ENCODE data around the gene SPG7.
"Not testable (repeated sequence)": the region's sequence is repeated elsewhere in the genome, so short reads cannot be mapped to it uniquely, and the experiment has no call there.

The SPG7 gene

DNA sequence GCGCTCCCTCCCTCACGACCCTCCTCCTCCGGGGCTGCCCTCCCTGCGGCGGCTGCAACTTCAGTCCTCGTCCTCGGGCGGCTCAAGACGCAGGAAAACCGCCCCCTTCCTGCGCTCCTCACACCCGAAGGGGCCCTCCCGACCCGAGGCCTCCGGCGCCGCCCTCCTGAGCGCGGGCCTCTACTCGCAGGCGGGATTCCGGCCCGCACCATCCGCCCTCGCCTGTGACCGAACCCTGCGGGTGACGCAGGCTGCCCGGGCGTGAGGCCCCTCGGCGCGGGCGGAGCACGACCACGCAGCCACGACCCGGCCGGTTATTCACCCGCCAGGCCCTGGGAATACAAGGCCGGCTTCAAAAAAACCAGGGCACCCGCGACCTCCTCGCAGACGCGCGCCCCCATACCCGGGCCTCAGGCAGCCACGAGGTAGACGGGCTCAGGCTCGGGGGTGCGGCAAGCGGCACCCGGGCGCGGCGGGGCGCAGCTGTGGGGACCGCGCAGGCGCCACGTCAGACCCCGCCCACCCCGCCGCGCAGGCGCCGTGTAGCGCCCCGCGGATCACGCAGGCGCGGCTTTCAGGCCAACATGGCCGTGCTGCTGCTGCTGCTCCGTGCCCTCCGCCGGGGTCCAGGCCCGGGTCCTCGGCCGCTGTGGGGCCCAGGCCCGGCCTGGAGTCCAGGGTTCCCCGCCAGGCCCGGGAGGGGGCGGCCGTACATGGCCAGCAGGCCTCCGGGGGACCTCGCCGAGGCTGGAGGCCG lies at the start of gene SPG7:
Gene SPG7 (plus strand): TSS at position 570 of the 757 bp plus-strand sequence. CDS start 15 bp downstream, at position 585.
- in situ Hi-C loops (cut with MboI; ENCODE audit: low sequenced_read_pairs) = no loop called here

DNA sequence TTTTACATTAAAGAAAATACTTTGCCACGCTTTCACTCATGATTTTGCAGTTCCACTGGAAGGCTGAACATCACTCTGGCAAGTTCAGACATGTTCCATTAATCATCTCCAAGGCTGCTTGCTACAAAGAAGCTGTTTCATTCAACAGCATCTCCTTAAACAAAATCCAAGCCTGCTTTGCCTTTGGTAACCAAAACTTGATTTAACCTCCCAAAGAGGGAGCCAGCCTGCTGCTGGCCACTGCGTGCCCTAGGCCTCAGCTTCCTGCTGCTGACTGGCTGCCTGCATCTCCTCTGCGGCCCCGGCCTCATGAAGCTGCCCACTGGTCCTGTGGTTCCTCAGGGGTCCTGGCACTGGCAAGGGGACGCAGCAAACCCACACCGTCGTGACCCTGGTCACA lies 49.7 kb upstream of the SPG7 start:
- in situ Hi-C loops (cut with MboI; ENCODE audit: low sequenced_read_pairs) = no loop called here

DNA sequence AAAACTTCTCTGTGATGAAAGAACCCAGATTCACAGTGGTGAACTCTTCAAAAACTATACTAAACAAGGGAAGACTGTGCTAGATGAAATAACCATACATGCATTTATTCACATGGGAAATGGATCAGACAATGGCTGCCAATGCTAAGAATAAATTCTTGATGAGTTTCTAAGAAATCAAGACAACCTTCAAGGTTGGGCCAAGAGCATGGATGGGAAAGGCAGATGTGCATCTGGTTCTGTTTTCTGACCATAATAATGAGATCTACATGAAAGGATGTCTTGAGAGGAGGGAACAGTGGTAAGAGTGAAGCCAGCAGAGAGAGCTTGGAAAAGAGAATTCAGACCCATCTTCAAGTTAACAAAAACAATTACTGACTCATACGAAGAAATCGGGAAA lies 49.2 kb upstream of the SPG7 start:
- in situ Hi-C loops (cut with MboI; ENCODE audit: low sequenced_read_pairs) = no loop called here

DNA sequence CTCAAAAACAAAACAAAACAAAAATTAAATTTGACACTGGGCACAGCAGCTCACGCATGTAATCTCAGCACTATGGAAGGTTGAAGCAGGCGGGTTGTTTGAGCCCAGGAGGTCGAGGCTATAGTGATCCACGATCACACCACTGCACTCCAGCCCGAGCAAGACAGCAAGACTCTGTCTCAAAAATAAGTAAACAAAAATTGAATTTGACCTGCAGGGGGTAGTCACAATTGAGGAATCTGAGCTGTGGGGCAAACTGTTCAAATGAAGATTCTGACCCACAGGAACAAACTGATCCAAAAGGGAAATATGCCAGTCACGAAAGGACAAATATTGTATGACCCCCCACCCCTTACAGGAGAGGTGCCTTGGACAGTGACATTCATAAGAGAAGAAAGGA lies 47.6 kb upstream of the SPG7 start:
- in situ Hi-C loops (cut with MboI; ENCODE audit: low sequenced_read_pairs) = no loop called here

DNA sequence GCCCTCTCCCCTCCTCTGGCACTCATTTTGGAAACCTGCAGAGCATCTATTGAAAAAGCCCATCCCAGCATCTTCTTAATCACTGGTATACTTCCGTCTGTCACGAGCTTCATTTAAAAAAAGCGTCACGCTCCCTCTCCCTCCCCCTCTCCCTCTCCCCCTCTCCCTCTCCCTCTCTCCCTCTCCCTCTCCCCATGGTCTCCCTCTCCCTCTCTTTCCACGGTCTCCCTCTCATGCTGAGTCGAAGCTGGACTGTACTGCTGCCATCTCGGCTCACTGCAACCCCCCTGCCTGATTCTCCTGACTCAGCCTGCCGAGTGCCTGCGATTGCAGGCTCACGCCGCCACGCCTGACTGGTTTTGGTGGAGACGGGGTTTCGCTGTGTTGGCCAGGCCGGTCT lies 46.3 kb upstream of the SPG7 start:
- in situ Hi-C loops (cut with MboI; ENCODE audit: low sequenced_read_pairs) = not testable (repeated sequence)

DNA sequence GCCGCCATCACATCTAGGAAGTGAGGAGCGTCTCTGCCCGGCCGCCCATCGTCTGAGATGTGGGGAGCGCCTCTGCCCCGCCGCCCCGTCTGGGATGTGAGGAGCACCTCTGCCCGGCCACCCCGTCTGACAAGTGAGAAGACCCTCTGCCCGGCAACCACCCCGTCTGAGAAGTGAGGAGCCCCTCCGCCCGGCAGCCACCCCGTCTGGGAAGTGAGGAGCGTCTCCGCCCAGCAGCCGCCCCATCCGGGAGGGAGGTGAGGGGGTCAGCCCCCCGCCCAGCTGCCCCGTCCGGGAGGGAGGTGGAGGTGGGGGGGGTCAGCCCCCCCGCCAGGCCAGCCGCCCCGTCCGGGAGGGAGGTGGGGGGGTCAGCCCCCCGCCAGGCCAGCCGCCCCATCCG lies 45.6 kb upstream of the SPG7 start:
- in situ Hi-C loops (cut with MboI; ENCODE audit: low sequenced_read_pairs) = not testable (repeated sequence)

DNA sequence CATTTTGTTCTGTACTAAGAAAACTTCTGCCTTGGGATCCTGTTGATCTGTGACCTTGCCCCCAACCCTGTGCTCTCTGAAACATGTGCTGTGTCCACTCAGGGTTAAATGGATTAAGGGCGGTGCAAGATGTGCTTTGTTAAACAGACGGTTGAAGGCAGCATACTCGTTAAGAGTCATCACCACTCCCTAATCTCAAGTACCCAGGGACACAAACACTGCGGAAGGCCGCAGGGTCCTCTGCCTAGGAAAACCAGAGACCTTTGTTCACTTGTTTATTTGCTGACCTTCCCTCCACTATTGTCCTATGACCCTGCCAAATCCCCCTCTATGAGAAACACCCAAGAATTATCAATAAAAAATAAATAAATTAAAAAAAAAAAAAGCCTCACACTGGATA lies 44.9 kb upstream of the SPG7 start:
- in situ Hi-C loops (cut with MboI; ENCODE audit: low sequenced_read_pairs) = not testable (repeated sequence)

DNA sequence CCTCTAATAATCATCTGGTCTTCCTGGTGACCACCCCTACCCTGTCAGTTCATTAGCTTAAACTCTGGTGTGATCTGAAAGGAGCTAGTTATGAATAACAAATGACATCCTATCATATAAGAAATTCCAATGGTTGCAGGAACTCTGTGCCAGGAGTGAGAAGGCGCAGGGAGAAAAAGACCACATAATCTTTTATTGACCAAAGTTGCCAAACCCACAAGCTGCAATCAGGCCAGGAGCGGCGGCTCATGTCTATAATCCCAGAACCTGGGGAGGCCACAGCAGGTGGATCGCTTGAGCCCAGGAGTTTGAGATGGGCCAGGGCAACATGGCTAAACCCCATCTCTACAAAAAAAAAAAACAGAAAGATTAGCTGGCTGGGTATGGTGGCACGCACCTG lies 41.3 kb upstream of the SPG7 start:
- in situ Hi-C loops (cut with MboI; ENCODE audit: low sequenced_read_pairs) = no loop called here

DNA sequence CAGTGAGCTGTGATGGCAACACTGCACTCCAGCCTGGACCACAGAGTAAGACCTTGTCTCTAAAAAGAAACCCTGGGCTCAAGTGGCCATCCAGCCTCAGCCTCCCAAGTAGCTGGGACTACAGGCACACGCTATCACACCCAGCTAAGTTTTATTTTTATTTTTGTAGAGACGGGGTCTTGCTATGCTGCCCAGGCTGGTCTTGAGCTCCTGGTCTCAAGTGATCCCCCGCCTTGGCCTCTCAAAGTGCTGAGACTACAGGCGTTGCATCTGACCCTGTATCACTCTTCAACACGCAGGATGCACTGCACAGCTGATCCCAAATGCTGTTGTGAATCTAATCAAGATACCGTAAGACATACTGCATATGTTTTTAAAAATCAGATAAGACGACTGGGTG lies 40.8 kb upstream of the SPG7 start:
- in situ Hi-C loops (cut with MboI; ENCODE audit: low sequenced_read_pairs) = no loop called here

DNA sequence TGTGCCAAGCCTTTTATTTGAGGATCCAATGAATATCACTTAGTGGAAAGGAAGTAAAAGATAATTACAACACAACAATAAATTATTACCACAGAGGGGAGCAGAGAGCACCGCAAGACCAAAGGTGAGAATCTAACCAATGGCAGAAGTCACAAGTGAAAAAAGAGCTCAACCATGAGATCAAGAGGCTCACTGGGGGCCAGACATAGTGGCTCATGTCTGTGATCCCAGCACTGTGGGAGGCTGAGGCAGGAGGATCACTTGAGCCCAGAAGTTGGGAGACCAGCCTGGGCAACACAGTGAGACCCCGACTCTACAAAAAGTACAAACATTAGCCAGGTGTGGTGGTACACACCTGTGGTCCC lies 35.5 kb upstream of the SPG7 start:
- in situ Hi-C loops (cut with MboI; ENCODE audit: low sequenced_read_pairs) = no loop called here

DNA sequence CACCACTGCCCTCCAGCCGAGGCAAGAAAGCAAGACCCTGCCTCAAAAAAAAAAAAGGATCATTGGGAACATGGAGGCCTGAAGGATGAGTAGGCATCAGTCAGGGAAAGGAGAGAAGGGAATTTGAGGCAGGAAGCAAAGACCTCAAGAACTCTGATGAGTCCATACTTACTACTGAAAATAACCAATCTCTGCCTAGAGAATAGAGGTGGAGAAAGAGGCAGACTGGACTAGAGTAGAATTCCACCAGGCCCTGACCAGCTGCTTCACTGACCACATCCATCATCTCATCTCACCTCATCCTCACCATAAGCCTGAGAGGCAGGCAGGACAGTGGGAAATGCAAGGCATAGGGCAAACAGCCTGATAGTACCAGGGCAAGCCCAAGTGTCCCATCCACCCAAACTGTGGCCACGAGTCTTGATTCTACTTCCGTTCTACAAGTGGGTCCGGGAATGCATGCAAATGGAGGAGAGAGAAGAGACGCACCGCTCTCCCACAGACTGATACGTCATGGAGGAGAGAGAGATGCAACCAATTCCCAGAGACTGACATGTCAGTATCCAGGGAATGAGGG lies 35.0 kb upstream of the SPG7 start:
- in situ Hi-C loops (cut with MboI; ENCODE audit: low sequenced_read_pairs) = no loop called here

DNA sequence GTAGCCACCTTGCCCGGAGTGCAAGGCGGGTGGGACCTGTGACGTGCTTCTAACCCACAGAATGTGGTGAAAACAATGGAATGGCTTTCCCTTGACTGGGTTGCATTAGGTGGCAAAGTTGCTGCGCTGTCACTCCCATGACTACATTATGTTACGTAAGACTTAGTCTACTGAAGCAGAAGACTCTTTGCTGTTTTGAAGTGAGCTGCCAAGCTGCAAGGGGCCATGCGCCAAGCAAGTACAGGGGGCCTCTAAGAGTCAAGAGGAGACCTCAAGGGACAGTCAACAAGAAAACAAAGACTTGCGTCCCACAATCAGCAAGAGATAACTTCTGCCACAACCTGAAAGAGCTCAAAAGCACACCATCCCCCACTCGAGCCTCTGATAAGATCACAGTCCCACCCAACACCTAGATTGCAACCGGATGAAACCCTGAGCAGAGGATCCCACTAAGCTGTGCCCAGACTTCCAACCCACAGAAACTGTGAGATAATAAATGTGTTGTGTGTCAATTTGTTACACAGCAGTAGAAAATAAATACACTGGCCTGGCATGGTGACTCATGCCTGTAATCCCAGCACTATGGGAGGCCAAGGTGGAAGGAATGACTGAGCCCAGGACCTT lies 34.3 kb upstream of the SPG7 start:
- in situ Hi-C loops (cut with MboI; ENCODE audit: low sequenced_read_pairs) = no loop called here

DNA sequence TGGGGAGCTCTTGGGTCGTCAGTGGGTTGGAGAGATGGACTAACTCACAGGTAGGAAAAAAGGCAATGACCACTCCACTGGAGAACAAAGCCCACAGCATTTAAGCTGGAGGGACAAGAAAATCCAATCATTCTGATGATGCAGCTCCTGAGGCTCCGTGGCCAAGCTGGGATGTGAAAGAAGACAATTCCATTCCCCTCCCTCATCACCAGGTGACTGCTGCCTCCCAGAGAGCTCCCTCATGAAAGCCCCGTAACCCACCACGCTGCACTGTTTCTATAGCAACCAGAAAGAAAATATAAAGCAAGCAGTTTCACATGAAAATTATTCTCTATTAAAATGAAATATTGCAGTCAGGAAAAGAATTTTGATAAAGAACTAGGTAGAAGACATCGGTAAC lies 33.1 kb upstream of the SPG7 start:
- in situ Hi-C loops (cut with MboI; ENCODE audit: low sequenced_read_pairs) = no loop called here

DNA sequence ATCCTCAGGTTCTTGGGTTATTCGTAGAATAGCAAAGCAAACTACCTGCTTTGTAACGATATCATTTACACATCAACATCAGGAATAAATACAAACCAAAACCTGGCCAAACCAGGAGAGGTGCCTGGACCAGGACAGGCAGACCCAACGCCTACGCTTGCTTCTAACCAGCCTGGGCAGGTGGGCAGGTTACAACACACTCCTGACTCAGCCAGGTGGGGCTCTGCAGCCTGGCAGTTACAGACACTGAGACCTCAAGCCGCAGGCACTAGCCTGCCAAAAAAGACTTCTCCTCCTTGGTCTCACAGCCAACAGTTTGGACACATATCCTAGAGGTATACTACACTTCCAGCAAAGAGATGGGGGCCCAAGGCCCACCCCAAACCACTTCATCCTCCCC lies 31.8 kb upstream of the SPG7 start:
- in situ Hi-C loops (cut with MboI; ENCODE audit: low sequenced_read_pairs) = no loop called here

DNA sequence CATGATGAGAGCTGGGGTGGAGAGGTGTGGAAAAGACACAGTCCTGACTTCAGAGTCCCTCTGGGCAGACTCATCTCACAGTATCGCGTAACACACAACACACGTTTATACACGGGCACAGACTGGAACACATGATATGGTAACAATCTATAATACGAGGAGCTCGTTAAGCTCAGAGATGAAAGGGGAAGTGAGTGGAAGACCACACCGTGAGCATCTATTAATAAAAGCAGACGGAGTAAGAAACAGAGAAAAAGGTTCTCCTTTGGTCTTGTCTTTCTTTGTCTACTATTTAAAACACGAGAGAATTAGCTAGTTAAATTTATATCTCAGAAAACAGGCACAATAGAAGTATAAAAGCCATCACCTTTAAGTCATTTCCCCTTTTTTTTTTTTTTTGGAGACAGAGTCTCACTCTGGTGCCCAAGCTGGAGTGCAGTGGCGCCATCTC lies 31.4 kb upstream of the SPG7 start:
- in situ Hi-C loops (cut with MboI; ENCODE audit: low sequenced_read_pairs) = no loop called here

DNA sequence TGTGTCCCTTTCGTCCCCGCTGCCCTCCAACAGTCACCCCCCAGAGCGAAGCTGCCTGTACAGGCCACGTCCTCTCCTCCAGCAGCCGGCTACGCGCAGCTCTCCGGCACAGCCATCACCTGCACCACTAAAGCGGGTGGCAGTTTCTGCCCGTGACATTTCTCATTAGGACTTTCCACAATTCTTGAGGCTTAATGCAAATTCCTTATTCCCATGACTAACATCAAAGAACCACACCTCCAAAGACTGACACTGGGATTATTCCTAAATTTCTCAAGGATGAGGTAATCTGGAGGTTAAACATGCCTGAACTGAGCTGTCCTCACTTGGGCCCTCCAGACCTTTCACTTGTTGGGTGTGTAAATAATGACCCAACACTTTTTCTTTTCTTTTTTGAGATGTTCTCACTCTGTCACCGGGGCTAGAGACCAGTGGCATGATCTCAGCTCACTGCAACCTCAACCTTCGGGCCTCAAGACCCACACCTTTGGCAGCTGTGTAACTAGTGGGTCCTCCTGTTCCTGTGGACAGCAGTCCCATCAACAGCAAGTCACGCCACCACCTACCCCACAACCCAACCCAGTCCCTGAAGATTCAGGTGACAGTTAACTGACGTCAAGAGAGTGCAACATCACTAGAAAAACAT lies 29.5 kb upstream of the SPG7 start:
- in situ Hi-C loops (cut with MboI; ENCODE audit: low sequenced_read_pairs) = no loop called here

DNA sequence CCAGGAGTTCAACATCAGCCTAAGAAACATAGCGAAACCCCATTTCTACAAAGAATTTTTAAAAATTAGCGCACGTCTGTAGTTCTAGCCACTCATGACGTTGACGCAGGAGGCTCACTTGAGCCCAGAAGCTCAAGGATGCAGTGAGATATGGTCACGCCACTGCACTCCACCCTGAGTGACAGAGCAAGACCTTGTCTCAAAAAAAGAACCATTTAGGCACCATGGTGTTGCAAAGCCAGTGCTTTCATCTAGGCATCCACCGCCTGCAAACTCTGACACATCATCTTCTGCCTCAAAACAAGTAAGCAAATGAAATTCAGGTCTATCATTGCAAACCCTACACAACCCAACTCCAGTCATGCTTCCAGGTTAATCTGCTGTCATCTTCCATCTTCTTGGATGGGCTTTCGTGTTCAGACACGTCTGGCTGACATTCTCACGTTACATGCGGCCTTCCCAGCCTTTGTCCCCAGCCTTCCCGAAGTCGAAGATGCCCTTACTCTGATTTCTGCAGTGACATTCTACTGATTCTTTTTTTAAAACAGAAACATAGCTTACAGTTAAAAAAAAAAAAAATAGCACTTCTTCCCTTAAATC lies 26.7 kb upstream of the SPG7 start:
- in situ Hi-C loops (cut with MboI; ENCODE audit: low sequenced_read_pairs) = no loop called here

DNA sequence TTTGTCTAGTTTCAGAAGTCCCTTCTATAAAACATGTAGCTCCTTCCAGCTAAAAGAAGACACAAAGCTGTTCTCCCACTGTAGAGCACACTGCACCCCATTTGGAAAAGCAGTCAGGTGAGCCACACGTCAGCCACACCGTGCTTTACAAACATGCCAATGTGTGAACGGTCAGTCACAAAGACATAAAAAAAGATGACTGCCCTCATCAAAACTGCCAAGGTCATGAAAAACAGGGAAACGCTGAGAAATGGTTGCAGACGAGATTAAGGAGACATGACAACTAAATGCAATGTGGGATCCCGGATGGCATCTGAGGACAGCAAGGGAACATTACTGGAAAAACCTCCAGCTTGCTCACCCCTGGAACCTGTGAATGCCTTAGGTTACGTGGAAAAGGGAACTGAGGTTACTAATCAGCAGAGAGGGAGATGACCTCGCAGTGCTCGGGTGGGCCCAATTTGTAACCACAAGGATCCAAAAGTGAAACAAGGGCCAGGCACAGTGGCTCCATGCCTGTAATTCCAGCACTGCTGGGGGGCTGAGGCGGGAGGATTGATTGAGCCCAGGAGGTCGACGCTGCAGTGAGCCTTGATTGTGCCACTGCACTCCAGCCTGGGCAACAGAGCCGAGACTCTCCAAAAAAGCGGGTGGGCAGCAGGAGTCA lies 25.9 kb upstream of the SPG7 start:
- in situ Hi-C loops (cut with MboI; ENCODE audit: low sequenced_read_pairs) = no loop called here

DNA sequence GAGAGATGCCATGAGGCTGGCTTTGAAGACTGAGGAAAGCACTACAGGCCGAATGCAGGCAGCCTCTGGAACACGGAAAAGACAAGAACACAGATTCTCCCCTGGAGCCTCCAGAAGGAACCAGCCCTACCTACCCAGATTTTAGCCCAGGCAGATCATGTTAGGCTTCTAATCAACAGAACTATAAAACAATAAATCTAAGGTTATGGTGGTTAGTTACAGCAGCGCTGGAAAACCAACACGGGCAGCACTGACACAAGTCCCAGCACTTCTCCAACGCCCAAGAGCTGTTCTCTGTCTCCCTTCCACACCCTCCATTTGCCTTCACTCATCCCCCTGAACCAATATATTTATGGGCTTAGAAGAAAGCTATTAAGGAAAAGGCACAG lies 25.4 kb upstream of the SPG7 start:
- in situ Hi-C loops (cut with MboI; ENCODE audit: low sequenced_read_pairs) = no loop called here

DNA sequence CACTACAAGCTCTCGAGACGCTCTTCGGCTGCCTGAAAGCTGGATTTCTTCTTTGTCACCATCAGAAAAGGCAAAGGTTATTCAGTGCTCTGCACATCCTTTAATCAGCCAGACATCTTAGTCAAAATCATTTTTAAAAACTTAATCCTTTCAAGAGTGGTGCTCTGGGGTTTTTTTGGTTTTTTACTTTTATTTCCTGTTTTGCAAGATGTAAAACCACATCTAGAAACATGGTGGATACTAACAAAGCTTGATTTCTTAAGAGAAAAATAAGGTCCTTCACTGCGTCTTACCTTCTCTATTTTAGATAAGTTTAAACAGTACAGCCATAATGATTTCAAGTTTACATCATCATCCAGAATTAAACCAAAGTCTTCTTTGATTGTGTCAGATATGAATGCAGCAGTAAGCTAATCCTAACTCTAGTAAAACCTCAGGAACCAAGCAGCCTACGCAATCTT lies 24.1 kb upstream of the SPG7 start:
- in situ Hi-C loops (cut with MboI; ENCODE audit: low sequenced_read_pairs) = no loop called here

Measured in HL-60/S4 treated with retinoic acid at 250 ng/mL for 4 days and 3 days (cell line).